ENCODE data around the gene SLC16A7. TPM values are rescaled to one million over a fixed set of nuclear protein-coding genes. Genes with fewer than 3 reads are reported as not detected.

The SLC16A7 gene
- total RNA-seq (ENCODE audit: low replicate concordance) = 38.2 and 170 TPM in 2 replicates

- peak; percentile 12 for TF ChIP-seq CTCF (IDR thresholded peaks at IDR 0.05; ENCODE audit: insufficient read depth, low read length)
- DNase-seq (ENCODE audit: low read depth) = peak; percentile 85
- peak within 1 kb of the TSS; percentile 73 for H3K4me3 ChIP-seq (ENCODE audit: low read depth, low read length)
Observed at GRCh38 chr12:59595883-59596540, at the start of gene SLC16A7. TSS of gene SLC16A7 (plus strand) at chr12:59596029. CDS start at chr12:59704802, 108,773 bp downstream.

GRCh38 chr12:59548930-59549329 is 46.9 kb upstream of the SLC16A7 start:
- H3K4me3 ChIP-seq (ENCODE audit: low read depth, low read length) = no peak overlapping the region
- no peak for DNase-seq (ENCODE audit: low read depth)
- TF ChIP-seq CTCF (IDR thresholded peaks at IDR 0.05; ENCODE audit: insufficient read depth, low read length) = no peak

DNA sequence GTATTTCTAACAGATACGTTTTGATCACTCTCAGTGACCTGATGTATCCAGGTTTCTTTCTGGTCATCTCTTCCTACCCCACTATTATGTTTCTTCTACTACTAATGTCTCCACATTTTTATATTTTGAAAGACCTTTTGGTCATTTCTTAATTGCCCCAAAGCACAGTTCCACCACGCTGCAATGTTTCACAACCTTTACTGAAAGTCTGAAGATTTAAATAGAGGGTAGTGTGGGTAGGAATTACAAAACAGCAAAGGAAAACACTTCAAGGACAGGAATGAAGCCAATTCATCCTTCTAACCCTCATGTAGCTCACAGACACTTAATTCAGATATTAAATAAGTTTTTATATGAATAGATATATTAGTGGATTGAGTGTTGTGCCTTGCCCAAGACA is 36.1 kb upstream of the SLC16A7 start:
- DNase-seq (ENCODE audit: low read depth) = no peak
- no peak for TF ChIP-seq CTCF (IDR thresholded peaks at IDR 0.05; ENCODE audit: insufficient read depth, low read length)

DNA sequence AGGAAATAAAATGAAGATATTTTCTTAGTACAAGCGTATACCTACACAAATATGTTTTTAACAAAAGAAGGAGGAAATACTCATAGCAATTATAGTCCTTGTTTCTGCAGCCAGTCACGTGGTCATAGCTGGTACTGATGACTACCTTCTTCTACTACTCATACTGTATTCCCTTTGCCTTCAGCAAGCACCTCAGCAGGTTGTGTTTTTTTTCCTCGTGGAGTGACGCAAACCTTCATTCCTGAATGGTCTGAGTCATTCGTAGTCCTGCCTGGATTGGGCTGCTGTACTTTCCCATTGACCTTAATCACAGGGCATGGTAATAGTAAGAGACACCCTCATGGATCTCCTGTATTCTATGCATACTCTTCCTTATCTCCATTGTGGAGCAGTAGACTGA is 25.7 kb upstream of the SLC16A7 start:
- no peak overlapping the region for H3K4me3 ChIP-seq (ENCODE audit: low read depth, low read length)
- TF ChIP-seq CTCF (IDR thresholded peaks at IDR 0.05; ENCODE audit: insufficient read depth, low read length) = no peak
- peak; percentile 2 for DNase-seq (ENCODE audit: low read depth)

More for the DNA sequence above, 36.1 kb upstream of the SLC16A7 start:
- H3K4me3 ChIP-seq (ENCODE audit: low read depth, low read length) = no peak overlapping the region

GRCh38 chr12:59574406-59574805 is 21.4 kb upstream of the SLC16A7 start:
- H3K4me3 ChIP-seq (ENCODE audit: low read depth, low read length) = no peak overlapping the region
- TF ChIP-seq CTCF (IDR thresholded peaks at IDR 0.05; ENCODE audit: insufficient read depth, low read length) = no peak
- DNase-seq (ENCODE audit: low read depth) = no peak

DNA sequence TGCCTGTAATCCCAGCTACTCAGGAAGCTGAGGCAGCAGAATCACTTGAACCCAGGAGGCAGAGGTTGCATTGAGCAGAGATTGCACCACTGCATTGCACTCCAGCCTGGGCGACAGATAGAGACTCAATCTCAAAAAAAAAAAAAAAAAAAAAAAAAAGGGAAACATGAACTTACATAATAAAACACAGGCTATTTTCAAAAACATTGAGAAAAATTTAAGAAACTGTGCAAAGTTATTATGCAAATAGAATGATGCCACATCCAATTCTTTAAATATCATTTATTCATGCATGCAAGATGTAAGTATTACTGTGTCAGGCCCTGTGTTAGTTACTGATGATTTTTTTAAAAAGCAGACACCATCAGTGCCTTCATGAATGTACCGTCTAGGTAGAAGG is 20.0 kb upstream of the SLC16A7 start:
- no peak for TF ChIP-seq CTCF (IDR thresholded peaks at IDR 0.05; ENCODE audit: insufficient read depth, low read length)
- DNase-seq (ENCODE audit: low read depth) = no peak
- no peak overlapping the region for H3K4me3 ChIP-seq (ENCODE audit: low read depth, low read length)

DNA sequence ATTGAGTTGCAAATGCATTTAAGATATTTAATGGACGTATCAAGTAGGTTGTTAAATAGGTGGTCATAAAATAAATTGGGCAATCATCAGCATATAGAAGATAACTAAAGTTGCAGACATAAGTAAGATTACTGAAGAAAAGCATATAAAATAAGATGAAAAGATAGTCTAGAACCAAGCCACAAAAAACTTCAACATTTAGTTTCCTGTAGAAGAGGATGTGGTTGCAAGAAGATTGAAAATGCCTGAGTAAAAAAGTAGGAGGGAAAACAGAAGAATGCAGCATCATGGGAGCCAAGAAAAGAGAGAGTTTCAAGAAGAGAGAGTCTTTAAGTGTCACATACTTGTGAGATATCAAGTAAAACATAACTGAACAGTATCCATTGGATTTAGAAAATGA is 17.6 kb upstream of the SLC16A7 start:
- DNase-seq (ENCODE audit: low read depth) = no peak
- no peak for TF ChIP-seq CTCF (IDR thresholded peaks at IDR 0.05; ENCODE audit: insufficient read depth, low read length)
- no peak overlapping the region for H3K4me3 ChIP-seq (ENCODE audit: low read depth, low read length)

Data from fibroblast of the aortic adventitia (primary cell).